Stimulated activated CD4-positive, alpha-beta T cell treated with anti-CD3 and anti-CD28 coated beads, Interleukin-1b, Interleukin-23, amount 100 ng/mL, for 4 hours (primary cell): ENCODE measurements around the gene TLE1.

Experiments used
- DNase-seq, 2 donors: peaks; one replicate each; pipeline ENCODE4 v3.0.0-alpha.2; 2020; ENCODE audit warnings: low read depth in 2 of 2

The TLE1 gene

GRCh38 chr9:81549500-81550206 lies 139.7 kb downstream of the TLE1 start:
- DNase-seq = no peak

- no peak for DNase-seq
Measured at GRCh38 chr9:81548911-81549310, 140.4 kb downstream of the TLE1 start.

GRCh38 chr9:81546489-81546888 lies 142.9 kb downstream of the TLE1 start:
- no peak for DNase-seq

- DNase-seq = no peak
Measured at GRCh38 chr9:81543695-81544094, 145.7 kb downstream of the TLE1 start.

- no peak for DNase-seq
Measured at GRCh38 chr9:81542118-81542889, 147.0 kb downstream of the TLE1 start.

- DNase-seq = no peak
Measured at GRCh38 chr9:81540142-81540710, 149.1 kb downstream of the TLE1 start.

- no peak for DNase-seq
Measured at GRCh38 chr9:81539317-81539716, 150.0 kb downstream of the TLE1 start.

GRCh38 chr9:81538890-81539289 lies 150.5 kb downstream of the TLE1 start:
- no peak for DNase-seq

- no peak for DNase-seq
Measured at GRCh38 chr9:81537964-81538363, 151.4 kb downstream of the TLE1 start.

- no peak for DNase-seq
Measured at GRCh38 chr9:81536242-81537025, 152.9 kb downstream of the TLE1 start.

GRCh38 chr9:81535542-81536241 lies 153.7 kb downstream of the TLE1 start:
- DNase-seq = no peak

- DNase-seq = no peak
Measured at GRCh38 chr9:81534138-81534875, 155.0 kb downstream of the TLE1 start.
